ENCODE results near the gene ERBB2. TPM values are rescaled to one million over a fixed set of nuclear protein-coding genes. Genes with fewer than 3 reads are reported as not detected.

Gene ERBB2
- total RNA-seq, 1 experiment from 2014 or later: 216 TPM

- no peak overlapping the region for H3K4me3 Mint-ChIP-seq
- H3K4me2 ChIP-seq (ENCODE audit: insufficient read depth, insufficient read length, low read length): no peak overlapping the region
- H4K5ac ChIP-seq (ENCODE audit: insufficient read length, low read depth, low read length): no peak overlapping the region
- no peak overlapping the region for H2AK5ac ChIP-seq (ENCODE audit: insufficient read length, low read length)
- H3K79me2 ChIP-seq (ENCODE audit: insufficient read depth, low read length): no peaks in the 10 kb centered on the region
- no peaks in the 10 kb centered on the region for H3K79me1 ChIP-seq (ENCODE audit: insufficient read depth, low read depth, low read length, poor library complexity, severe bottlenecking)
- no peak overlapping the region for H2BK5ac ChIP-seq (ENCODE audit: insufficient read length, low read length)
- no peak overlapping the region for H3K56ac ChIP-seq (ENCODE audit: insufficient read length, low read depth, low read length)
- H3K4ac ChIP-seq (ENCODE audit: low read depth, low read length): no peak overlapping the region
- H2BK20ac ChIP-seq (ENCODE audit: low read depth, low read length, poor library complexity, severe bottlenecking): no peak overlapping the region
- no peak overlapping the region; a peak in 1 of 7 replicates for H3K27ac Mint-ChIP-seq
- no peak overlapping the region for H3K9ac ChIP-seq (ENCODE audit: extremely low read depth, insufficient read length, low read length)
- H4K91ac ChIP-seq (ENCODE audit: insufficient read length, low read depth, low read length): no peak overlapping the region
- H3K27ac ChIP-seq (ENCODE audit: insufficient read length, low read depth, low read length): no peak overlapping the region
- no peak overlapping the region for H3K18ac ChIP-seq (ENCODE audit: insufficient read length, low read depth, low read length)
- TF ChIP-seq, protein P1, sequence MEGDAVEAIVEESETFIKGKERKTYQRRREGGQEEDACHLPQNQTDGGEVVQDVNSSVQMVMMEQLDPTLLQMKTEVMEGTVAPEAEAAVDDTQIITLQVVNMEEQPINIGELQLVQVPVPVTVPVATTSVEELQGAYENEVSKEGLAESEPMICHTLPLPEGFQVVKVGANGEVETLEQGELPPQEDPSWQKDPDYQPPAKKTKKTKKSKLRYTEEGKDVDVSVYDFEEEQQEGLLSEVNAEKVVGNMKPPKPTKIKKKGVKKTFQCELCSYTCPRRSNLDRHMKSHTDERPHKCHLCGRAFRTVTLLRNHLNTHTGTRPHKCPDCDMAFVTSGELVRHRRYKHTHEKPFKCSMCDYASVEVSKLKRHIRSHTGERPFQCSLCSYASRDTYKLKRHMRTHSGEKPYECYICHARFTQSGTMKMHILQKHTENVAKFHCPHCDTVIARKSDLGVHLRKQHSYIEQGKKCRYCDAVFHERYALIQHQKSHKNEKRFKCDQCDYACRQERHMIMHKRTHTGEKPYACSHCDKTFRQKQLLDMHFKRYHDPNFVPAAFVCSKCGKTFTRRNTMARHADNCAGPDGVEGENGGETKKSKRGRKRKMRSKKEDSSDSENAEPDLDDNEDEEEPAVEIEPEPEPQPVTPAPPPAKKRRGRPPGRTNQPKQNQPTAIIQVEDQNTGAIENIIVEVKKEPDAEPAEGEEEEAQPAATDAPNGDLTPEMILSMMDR (conservative IDR thresholded peaks at IDR 0.05): no peak
- no peak for DNase-seq
- peaks cover 3% of the 10 kb centered on the region; the same call in 1 of the 2 replicates for H3K27me3 ChIP-seq (ENCODE audit: insufficient read depth, low read length)
- peaks cover under 1% of the 10 kb centered on the region for H3K23me2 ChIP-seq (ENCODE audit: insufficient read length, low read depth, low read length, poor library complexity, severe bottlenecking)
- no peak overlapping the region for H3K23ac ChIP-seq (ENCODE audit: insufficient read length, low read depth, low read length)
- no peaks in the 10 kb centered on the region for H3K9me3 ChIP-seq (ENCODE audit: control insufficient read depth, low read depth, low read length)
- H3T11ph ChIP-seq (ENCODE audit: low read length): no peak overlapping the region
- H2BK15ac ChIP-seq (ENCODE audit: low read depth, low read length): no peak overlapping the region
- peaks cover 5 to 25% (median 11%) of the 10 kb centered on the region in 3 experiments; a peak in 6 of 7 replicates for H3K36me3 Mint-ChIP-seq (ENCODE audit: insufficient read depth in 1 of 3, low read depth in 3 of 3)
- no peak overlapping the region for H2BK120ac ChIP-seq (ENCODE audit: low read depth, low read length, poor library complexity, severe bottlenecking)
- H2AFZ ChIP-seq (ENCODE audit: low read length): no peak overlapping the region
- H3K4me1 ChIP-seq (ENCODE audit: insufficient read depth, low read length): peaks cover 6% of the 10 kb centered on the region; the same call in 1 of the 2 replicates
- H3K14ac ChIP-seq (ENCODE audit: insufficient read depth, low read length): no peak overlapping the region
- H3K27me3 Mint-ChIP-seq (ENCODE audit: low read depth): peaks cover 27% of the 10 kb centered on the region
- no peaks in the 10 kb centered on the region for H4K20me1 ChIP-seq (ENCODE audit: control insufficient read depth, insufficient read depth, insufficient read length)
- no peak overlapping the region for H4K8ac ChIP-seq (replicated peaks; ENCODE audit: insufficient read length, low read depth, low read length)
- no peak overlapping the region for H2BK12ac ChIP-seq (ENCODE audit: insufficient read length, low read depth, low read length)
- no peaks in the 10 kb centered on the region for H3K9me3 Mint-ChIP-seq
- peaks cover 27 to 56% of the 10 kb centered on the region in 2 experiments for H3K4me1 Mint-ChIP-seq
- no CpG with 5 or more reads among the region's 8 CpGs for WGBS (ENCODE audit: extremely low coverage, insufficient read length, low lambda C conversion rate)
Observed at GRCh38 chr17:39661744-39662541, 37.9 kb upstream of the ERBB2 start.
